MCF 10A (cell line): ENCODE data around the gene TBC1D9B. TPM values are rescaled to one million over a fixed set of nuclear protein-coding genes. Genes with fewer than 3 reads are reported as not detected.

ENCODE experiments used
- BruUV-seq: library from RNA; stranded (reverse); fragments of 400-500 nt; replicated peaks from 2 replicates; lab custom pipeline; 2021; lab: Mats Ljungman, UMichigan
- CTCF ChIA-PET: fragments of 300-600 bp; sonication (Branson Sonifier 250); formaldehyde crosslinking; extraction: SDS; loops from one replicate; lab custom pipeline; 2021; ENCODE audit warnings: antibody characterized with exemption, inconsistent platforms; lab: Yijun Ruan, JAX
- POLR2A ChIA-PET: fragments of 300-600, 350-650 bp; sonication (Branson Sonifier 250); formaldehyde crosslinking; extraction: SDS; loops from one replicate; lab custom pipeline; 2020; ENCODE audit warnings: antibody characterized with exemption, inconsistent platforms; lab: Yijun Ruan, JAX
- DNase-seq: peaks from one replicate; pipeline ENCODE4 v3.0.0-alpha.2; 2018; ENCODE audit not compliant: unreplicated experiment
- H3K27ac Mint-ChIP-seq: one replicate; pipeline ENCODE4 v1.8.0; 2022; ENCODE audit warnings: mild to moderate bottlenecking, low read depth, mixed read lengths; ENCODE audit not compliant: unreplicated experiment
- H3K27me3 Mint-ChIP-seq: one replicate; pipeline ENCODE4 v1.8.0; 2022; ENCODE audit warnings: mixed read lengths; ENCODE audit not compliant: insufficient read depth, unreplicated experiment
- H3K36me3 Mint-ChIP-seq: one replicate; pipeline ENCODE4 v1.8.0; 2022; ENCODE audit warnings: mild to moderate bottlenecking, moderate library complexity, mixed read lengths; ENCODE audit not compliant: insufficient read depth, unreplicated experiment
- H3K4me1 Mint-ChIP-seq: one replicate; pipeline ENCODE4 v1.8.0; 2022; ENCODE audit warnings: mixed read lengths; ENCODE audit not compliant: insufficient read depth, unreplicated experiment
- H3K4me3 Mint-ChIP-seq: one replicate; pipeline ENCODE4 v1.8.0; 2022; ENCODE audit warnings: mild to moderate bottlenecking, moderate library complexity, mixed read lengths; ENCODE audit not compliant: unreplicated experiment
- H3K9me3 Mint-ChIP-seq: one replicate; pipeline ENCODE4 v1.8.0; 2022; ENCODE audit warnings: mixed read lengths; ENCODE audit not compliant: unreplicated experiment
- intact Hi-C: fragments of 100-400 bp; cut with micrococcal nuclease; formaldehyde crosslinking; loops from 2 replicates; pipeline ENCODE4 v1.14.1; 2022
- total RNA-seq: library from RNA; stranded (reverse); gene quantifications from 2 replicates; pipeline ENCODE4 v1.2.3, GENCODE V29; 2022
- TF ChIP-seq, protein P1 (sequence below): fragments of 200-600 bp; IDR thresholded peaks from one replicate; pipeline ENCODE4 v1.8.0; 2022; ENCODE audit warnings: antibody characterized with exemption, mild to moderate bottlenecking; ENCODE audit not compliant: unreplicated experiment

TBC1D9B gene
- total RNA-seq, 1 experiment from 2014 or later = 162 TPM

DNA sequence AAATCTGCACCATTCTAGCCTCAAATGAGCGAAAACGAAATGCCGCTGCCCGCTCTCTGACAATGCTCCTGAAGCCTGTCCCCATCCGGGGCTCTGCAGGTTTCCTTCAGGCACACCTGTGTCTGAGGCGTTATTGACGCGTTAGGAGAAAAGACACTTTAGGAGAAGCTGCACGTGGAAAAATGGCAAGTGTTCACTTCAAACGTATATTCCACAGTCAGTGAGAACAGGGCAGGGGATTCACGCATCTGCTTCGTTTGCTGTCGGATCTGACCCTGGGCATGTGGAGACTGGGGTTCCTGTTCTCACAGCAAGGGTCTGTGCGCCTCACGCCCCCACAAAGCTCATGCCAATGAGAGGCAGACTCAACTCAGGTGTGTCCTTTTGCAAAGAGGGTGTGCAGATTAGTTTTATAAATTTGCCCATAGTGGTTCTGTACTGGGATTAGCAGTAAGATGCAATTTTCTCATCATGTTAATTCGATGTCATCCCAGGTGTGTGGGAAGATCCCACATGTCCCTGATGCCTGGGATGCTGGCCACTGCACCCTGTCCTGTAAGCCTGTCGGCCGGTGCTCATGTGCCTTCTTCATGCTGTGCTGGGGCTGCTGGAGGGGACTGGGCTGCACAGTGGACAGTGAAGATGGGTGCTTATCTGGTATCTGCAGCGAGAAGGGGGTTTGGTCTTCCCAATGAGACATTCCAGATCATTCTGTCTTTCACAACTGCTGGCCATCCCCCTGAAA lies 11.2 kb upstream of the TBC1D9B start:
- ChIA-PET POLR2A (interaction anchor here (1.2 kb wide), 1 partner anchor 10 kb away, joined by 3 read pairs; no protein-coding TSS in a partner anchor), CTCF (interaction anchor here (0.6 kb wide), 1 partner anchor 227 kb away, joined by 3 read pairs; no protein-coding TSS in a partner anchor)
- intact Hi-C loops = no loop called here
- H3K9me3 Mint-ChIP-seq = no peaks in the 10 kb centered on the region
- peaks cover 7% of the 10 kb centered on the region for H3K4me1 Mint-ChIP-seq
- no peak overlapping the region for H3K4me3 Mint-ChIP-seq
- DNase-seq = no peak
- TF ChIP-seq, protein P1, sequence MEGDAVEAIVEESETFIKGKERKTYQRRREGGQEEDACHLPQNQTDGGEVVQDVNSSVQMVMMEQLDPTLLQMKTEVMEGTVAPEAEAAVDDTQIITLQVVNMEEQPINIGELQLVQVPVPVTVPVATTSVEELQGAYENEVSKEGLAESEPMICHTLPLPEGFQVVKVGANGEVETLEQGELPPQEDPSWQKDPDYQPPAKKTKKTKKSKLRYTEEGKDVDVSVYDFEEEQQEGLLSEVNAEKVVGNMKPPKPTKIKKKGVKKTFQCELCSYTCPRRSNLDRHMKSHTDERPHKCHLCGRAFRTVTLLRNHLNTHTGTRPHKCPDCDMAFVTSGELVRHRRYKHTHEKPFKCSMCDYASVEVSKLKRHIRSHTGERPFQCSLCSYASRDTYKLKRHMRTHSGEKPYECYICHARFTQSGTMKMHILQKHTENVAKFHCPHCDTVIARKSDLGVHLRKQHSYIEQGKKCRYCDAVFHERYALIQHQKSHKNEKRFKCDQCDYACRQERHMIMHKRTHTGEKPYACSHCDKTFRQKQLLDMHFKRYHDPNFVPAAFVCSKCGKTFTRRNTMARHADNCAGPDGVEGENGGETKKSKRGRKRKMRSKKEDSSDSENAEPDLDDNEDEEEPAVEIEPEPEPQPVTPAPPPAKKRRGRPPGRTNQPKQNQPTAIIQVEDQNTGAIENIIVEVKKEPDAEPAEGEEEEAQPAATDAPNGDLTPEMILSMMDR = no peak
- H3K36me3 Mint-ChIP-seq = no peaks in the 10 kb centered on the region
- no TSS peak for BruUV-seq
- no peaks in the 10 kb centered on the region for H3K27me3 Mint-ChIP-seq
- no peak overlapping the region for H3K27ac Mint-ChIP-seq

DNA sequence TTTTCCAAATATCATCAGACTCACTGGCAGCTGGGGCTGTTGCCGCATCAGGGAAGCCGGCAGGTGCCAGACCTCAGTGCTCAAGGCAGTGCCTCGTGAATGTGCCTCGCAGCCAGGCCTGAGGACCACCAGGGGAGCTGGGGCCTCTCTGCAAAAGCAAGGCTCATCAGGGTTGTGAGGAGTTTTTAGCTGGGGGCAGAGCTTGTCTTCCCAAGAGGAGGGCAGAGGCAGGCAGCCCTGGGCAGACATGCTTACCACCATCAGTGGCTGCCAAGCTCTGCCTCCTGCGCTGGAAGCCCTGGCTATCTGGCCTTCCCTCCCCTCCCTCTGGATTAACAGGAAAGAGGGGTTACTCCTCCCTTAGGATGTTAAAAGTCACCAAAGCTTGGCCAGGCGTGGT lies 8.8 kb upstream of the TBC1D9B start:
- no peak overlapping the region for H3K27ac Mint-ChIP-seq
- ChIA-PET POLR2A (interaction anchor here (0.9 kb wide), 1 partner anchor 23 kb away, joined by 3 read pairs; no protein-coding TSS in a partner anchor), CTCF (interaction anchor here (0.7 to 0.9 kb wide), 4 partner anchors 8 to 14 kb away, joined by 3 to 4 read pairs (median 4); partner anchors contain the start of gene TBC1D9B)
- TF ChIP-seq, protein P1 = no peak
- H3K27me3 Mint-ChIP-seq = no peaks in the 10 kb centered on the region
- DNase-seq = no peak
- H3K9me3 Mint-ChIP-seq = no peaks in the 10 kb centered on the region
- no peaks in the 10 kb centered on the region for H3K36me3 Mint-ChIP-seq
- intact Hi-C loops = no loop called here
- H3K4me1 Mint-ChIP-seq = peaks cover 14% of the 10 kb centered on the region
- BruUV-seq = no TSS peak
- H3K4me3 Mint-ChIP-seq = no peak overlapping the region

GRCh38 chr5:179915406-179915935 lies 7.8 kb upstream of the TBC1D9B start:
- ChIA-PET CTCF (interaction anchor here (1.0 kb wide), 1 partner anchor 10 kb away, joined by 3 read pairs; no protein-coding TSS in a partner anchor), POLR2A (interaction anchor here (0.5 to 0.6 kb wide), 2 partner anchors 16 to 18 kb away, joined by 3 to 4 read pairs; no protein-coding TSS in a partner anchor)
- Mint-ChIP-seq H3K4me3 (no peak overlapping the region), H3K27ac (no peak overlapping the region), H3K9me3 (no peaks in the 10 kb centered on the region), H3K27me3 (no peaks in the 10 kb centered on the region), H3K36me3 (no peaks in the 10 kb centered on the region), H3K4me1 (peaks cover 14% of the 10 kb centered on the region)
- BruUV-seq = no TSS peak
- TF ChIP-seq, protein P1 = no peak
- intact Hi-C loops = no loop called here
- no peak for DNase-seq
